Prostate gland (tissue), 2 donors: ENCODE results near the gene CATSPERD. TPM values are rescaled to one million over a fixed set of nuclear protein-coding genes. Genes with fewer than 3 reads are reported as not detected.

Experiments
- DNase-seq: peaks from one replicate; pipeline ENCODE4 v3.0.0-alpha.2; 2019; ENCODE audit warnings: low spot score
- H3K27ac ChIP-seq, 2 donors: fragments of 200-600 bp; sonication (generic); 2 replicates each; pipeline ENCODE4 v1.5.1; 2017 to 2019
- H3K27me3 ChIP-seq: fragments of 200-600 bp; sonication (generic); replicated peaks from 2 replicates; pipeline ENCODE4 v1.5.1; 2019; ENCODE audit not compliant: insufficient read depth
- H3K36me3 ChIP-seq, 2 donors: fragments of 200-600 bp; sonication (generic); 1 replicate in 1 of 2; 2 replicates in 1 of 2; pipeline versions ENCODE4 v1.5.1 to v1.8.1; 2017 to 2019
- H3K4me1 ChIP-seq: fragments of 200-600 bp; sonication (generic); replicated peaks from 2 replicates; pipeline ENCODE4 v1.5.1; 2019
- H3K4me3 ChIP-seq, 2 donors: fragments of 200-600 bp; sonication (generic); 2 replicates each; pipeline ENCODE4 v1.5.1; 2017 to 2019
- H3K9me3 ChIP-seq: fragments of 200-600 bp; sonication (generic); 2 replicates; pipeline ENCODE4 v1.5.1; 2017
- CTCF ChIP-seq, 4 experiments: fragments of 200-600 bp in 2 of 4; fragments of 450-650 bp in 2 of 4; sonication (generic) in 2 of 4; IDR thresholded peaks; 1 replicate in 3 of 4; 2 replicates in 1 of 4; pipeline ENCODE4 v1.5.1; 2016 to 2019; ENCODE audit warnings: antibody characterized with exemption in 4 of 4, mild to moderate bottlenecking in 2 of 4, moderate library complexity in 2 of 4
- POLR2A ChIP-seq: fragments of 450-650 bp; IDR thresholded peaks from one replicate; pipeline ENCODE4 v1.6.1; 2016; ENCODE audit warnings: antibody characterized with exemption, mild to moderate bottlenecking
- POLR2AphosphoS5 ChIP-seq: sonication (generic); formaldehyde crosslinking; IDR thresholded peaks from one replicate; pipeline ENCODE4 v1.6.1; 2017; ENCODE audit warnings: antibody characterized with exemption
- WGBS: methylation state at CpG from one replicate; pipeline ENCODE4 v1.1.5; 2018; 5-methylcytosine and 5-hydroxymethylcytosine counted together
- intact Hi-C: fragments of 100-400 bp; cut with DNase I; formaldehyde crosslinking; loops from one replicate; pipeline ENCODE4 v1.14.2; 2022
- total RNA-seq, 2 donors: library from RNA; depleted of rRNA; stranded (reverse); fragments of >200 nt; gene quantifications; one replicate each; pipeline ENCODE4 v1.1.0, GENCODE V29; 2016

The CATSPERD gene
- total RNA-seq, 2 donors from 2014 or later, result 1.4 TPM; not detected in 1

GRCh38 chr19:5806133-5806489, 85.7 kb downstream of the CATSPERD start:
- no peaks in the 10 kb centered on the region for H3K36me3 ChIP-seq
- H3K9me3 ChIP-seq, result no peaks in the 10 kb centered on the region
- intact Hi-C loops, result no loop called here
- no peak overlapping the region for H3K4me3 ChIP-seq
- no peaks in the 10 kb centered on the region for H3K4me1 ChIP-seq
- 40% methylated on average over 6 of the region's 6 CpGs for WGBS
- no peaks in the 10 kb centered on the region for H3K27me3 ChIP-seq
- DNase-seq, result no peak
- peak overlapping the region; percentile 61 to 64 for H3K27ac ChIP-seq
- no peak for TF ChIP-seq POLR2AphosphoS5
- no peak for TF ChIP-seq POLR2A
- no peak for TF ChIP-seq CTCF (IDR thresholded peaks at IDR 0.05)

DNA sequence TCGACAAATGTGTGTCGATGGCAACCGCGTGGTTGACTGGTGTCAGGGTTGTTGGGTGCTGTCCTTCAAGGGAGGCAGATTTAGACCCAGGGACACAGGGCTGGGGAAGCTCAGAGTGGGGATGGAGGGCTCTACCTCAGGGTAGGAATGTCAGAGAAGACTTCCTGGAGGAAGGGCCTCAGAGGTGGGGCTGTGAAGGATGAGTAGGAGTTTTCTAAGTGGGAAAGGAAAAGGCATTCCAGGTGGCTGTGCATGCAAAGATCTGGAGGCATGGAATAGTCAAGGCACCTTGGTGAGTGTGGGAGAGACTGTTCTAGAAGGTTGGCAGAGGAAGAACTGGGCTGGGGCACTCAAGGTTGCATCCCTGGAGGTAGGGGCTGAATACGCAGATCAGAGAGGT, 86.5 kb downstream of the CATSPERD start:
- Histone ChIP-seq H3K27ac (no peak overlapping the region), H3K36me3 (no peaks in the 10 kb centered on the region), H3K4me3 (no peak overlapping the region), H3K4me1 (no peaks in the 10 kb centered on the region), H3K27me3 (no peaks in the 10 kb centered on the region), H3K9me3 (no peaks in the 10 kb centered on the region)
- intact Hi-C loops, result no loop called here
- no peak for DNase-seq
- no peak for TF ChIP-seq POLR2AphosphoS5
- no peak for TF ChIP-seq POLR2A
- 100% methylated on average over 5 of the region's 5 CpGs for WGBS

DNA sequence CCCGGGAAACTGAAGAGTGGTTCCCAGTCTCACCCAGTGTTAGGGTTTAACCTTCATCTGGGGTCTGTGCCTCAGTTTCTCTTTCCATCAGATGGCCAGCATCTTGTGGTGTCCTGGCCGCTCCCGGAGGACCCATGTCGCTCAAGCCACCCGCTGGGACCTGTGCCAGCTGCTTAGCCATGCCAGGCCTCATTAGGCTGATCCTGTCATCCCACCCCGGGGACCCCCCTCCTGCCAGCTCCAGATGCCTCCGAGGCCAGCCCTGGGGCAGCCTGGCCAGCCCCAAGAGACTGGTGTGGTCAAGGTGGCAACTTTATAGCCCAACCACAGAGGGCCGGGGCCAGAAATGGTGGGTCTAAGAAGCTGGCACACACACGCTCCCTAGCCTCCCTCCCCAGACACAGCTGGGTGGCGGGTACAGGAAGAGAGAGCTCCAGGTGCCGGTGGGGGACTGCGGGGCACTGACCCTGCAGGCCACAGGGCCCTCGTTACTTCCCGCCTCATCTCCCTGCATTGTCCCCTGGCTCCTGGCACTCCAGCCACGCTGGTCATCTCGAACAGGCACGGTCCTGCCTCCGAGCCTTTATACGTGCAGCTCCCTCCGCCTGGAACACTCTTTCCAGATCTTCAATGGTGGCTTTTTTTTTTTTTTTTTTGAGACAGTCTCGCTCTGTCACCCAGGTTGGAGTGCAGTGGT, 87.8 kb downstream of the CATSPERD start:
- H3K4me3 ChIP-seq, result no peak overlapping the region
- no peak for TF ChIP-seq POLR2AphosphoS5
- no peak for TF ChIP-seq POLR2A
- TF ChIP-seq CTCF (IDR thresholded peaks at IDR 0.05), result no peak
- H3K27me3 ChIP-seq, result no peaks in the 10 kb centered on the region
- intact Hi-C loops, result no loop called here
- no peak for DNase-seq
- no peaks in the 10 kb centered on the region for H3K4me1 ChIP-seq
- no peak overlapping the region for H3K27ac ChIP-seq
- H3K36me3 ChIP-seq, result no peaks in the 10 kb centered on the region
- H3K9me3 ChIP-seq, result no peaks in the 10 kb centered on the region
- WGBS, result 88% methylated on average over 21 of the region's 21 CpGs

DNA sequence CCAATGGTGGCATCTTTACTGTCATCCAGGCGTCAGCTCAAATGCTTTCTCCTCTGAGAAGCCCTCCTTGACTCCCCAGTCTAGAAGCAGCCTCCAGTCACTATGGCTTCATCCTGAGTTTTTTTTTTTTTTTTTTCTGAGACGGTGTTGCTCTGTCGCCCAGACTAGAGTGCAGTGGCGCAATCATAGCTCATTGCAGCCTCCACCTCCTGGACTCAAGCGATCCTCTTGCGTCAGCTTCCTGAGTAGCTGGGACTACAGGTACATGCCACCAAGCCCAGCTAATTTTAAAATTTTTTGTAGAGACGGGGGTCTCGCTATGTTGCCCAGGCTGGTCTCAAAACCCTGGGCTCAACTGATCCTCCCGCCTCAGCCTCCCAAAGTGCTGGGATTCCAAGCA, 88.6 kb downstream of the CATSPERD start:
- no peak overlapping the region for H3K27ac ChIP-seq
- H3K36me3 ChIP-seq, result no peaks in the 10 kb centered on the region
- H3K4me1 ChIP-seq, result no peaks in the 10 kb centered on the region
- H3K4me3 ChIP-seq, result no peak overlapping the region
- no peaks in the 10 kb centered on the region for H3K27me3 ChIP-seq
- WGBS, result 88% methylated on average over 9 of the region's 9 CpGs
- intact Hi-C loops, result no loop called here
- no peak for DNase-seq
- no peaks in the 10 kb centered on the region for H3K9me3 ChIP-seq
- TF ChIP-seq POLR2A (no peak), POLR2AphosphoS5 (no peak), CTCF (IDR thresholded peaks at IDR 0.05) (no peak)

GRCh38 chr19:5809469-5809868, 89.0 kb downstream of the CATSPERD start:
- no peak overlapping the region for H3K4me3 ChIP-seq
- WGBS, result 71% methylated on average over 10 of the region's 10 CpGs
- H3K4me1 ChIP-seq, result no peaks in the 10 kb centered on the region
- DNase-seq, result no peak
- no peaks in the 10 kb centered on the region for H3K27me3 ChIP-seq
- intact Hi-C loops, result no loop called here
- H3K36me3 ChIP-seq, result no peaks in the 10 kb centered on the region
- no peak overlapping the region for H3K27ac ChIP-seq
- no peaks in the 10 kb centered on the region for H3K9me3 ChIP-seq
- TF ChIP-seq POLR2A (no peak), POLR2AphosphoS5 (no peak)

DNA sequence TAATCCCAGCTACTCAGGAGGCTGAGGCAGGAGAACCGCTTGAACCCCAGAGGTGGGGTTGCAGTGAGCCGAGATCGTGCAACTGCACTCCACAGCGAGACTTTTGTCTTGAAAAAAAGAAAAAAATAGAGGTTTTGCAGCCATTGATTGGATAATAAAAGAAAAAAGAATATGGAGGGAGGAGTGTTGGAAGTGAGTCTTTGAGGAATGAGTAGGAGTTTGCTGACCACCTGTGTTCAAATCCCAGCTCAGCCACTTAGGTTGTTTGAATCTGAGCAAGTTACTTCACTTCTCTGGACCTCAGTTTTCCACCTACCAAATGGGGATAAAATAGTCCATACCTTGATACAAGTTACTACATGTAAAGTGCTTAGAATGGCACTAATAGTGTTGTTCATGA, 90.7 kb downstream of the CATSPERD start:
- Histone ChIP-seq H3K9me3 (no peaks in the 10 kb centered on the region), H3K4me3 (no peak overlapping the region), H3K27me3 (no peaks in the 10 kb centered on the region), H3K27ac (no peak overlapping the region), H3K4me1 (no peaks in the 10 kb centered on the region), H3K36me3 (no peaks in the 10 kb centered on the region)
- TF ChIP-seq POLR2A, result no peak
- no peak for TF ChIP-seq POLR2AphosphoS5
- no peak for TF ChIP-seq CTCF (IDR thresholded peaks at IDR 0.05)
- WGBS, result 92% methylated on average over 4 of the region's 4 CpGs
- intact Hi-C loops, result no loop called here
- DNase-seq, result no peak
